Right lobe of liver (tissue), 4 donors: Measurements from ENCODE around the gene PRDM12.

Source experiments
- CTCF ChIP-seq, 4 donors: fragments of 200-600 bp in 3 of 4; fragments of 450-650 bp in 1 of 4; IDR thresholded peaks; one replicate each; pipeline versions ENCODE4 v1.5.1 to v1.8.0; 2016 to 2022; ENCODE audit warnings: antibody characterized with exemption in 4 of 4, mild to moderate bottlenecking in 2 of 4
- POLR2A ChIP-seq: fragments of 450-650 bp; IDR thresholded peaks from one replicate; pipeline ENCODE4 v1.6.1; 2017; ENCODE audit warnings: antibody characterized with exemption, mild to moderate bottlenecking
- donor health status: DM: no; HTN: no; CAD: no.
- donor health status: DM: no; HTN: no; CAD: no.
- donor health status: DM: no; HTN: yes; CAD: no.

GRCh38 chr9:130685104-130685503 is 20.7 kb downstream of the PRDM12 start:
- TF ChIP-seq CTCF (IDR thresholded peaks at IDR 0.05) (no peak), POLR2A (no peak)
